ENCODE results near the gene COL19A1.

The COL19A1 gene

GRCh38 chr6:70059039-70059719 lies 192.8 kb downstream of the COL19A1 start:
- no peak for DNase-seq (ENCODE audit: low read depth in 2 of 2)

GRCh38 chr6:70060680-70061079 lies 194.3 kb downstream of the COL19A1 start:
- no peak for DNase-seq (ENCODE audit: low read depth in 2 of 2)

- DNase-seq (ENCODE audit: low read depth in 2 of 2), result no peak
Measured at GRCh38 chr6:70061546-70061945, 195.2 kb downstream of the COL19A1 start.

GRCh38 chr6:70062010-70062409 lies 195.7 kb downstream of the COL19A1 start:
- DNase-seq (ENCODE audit: low read depth in 2 of 2), result no peak

- DNase-seq (ENCODE audit: low read depth in 2 of 2), result no peak
Measured at GRCh38 chr6:70072540-70073179, 206.3 kb downstream of the COL19A1 start.

GRCh38 chr6:70073637-70074036 lies 207.3 kb downstream of the COL19A1 start:
- DNase-seq (ENCODE audit: low read depth in 2 of 2), result no peak

GRCh38 chr6:70079241-70079640 lies 212.9 kb downstream of the COL19A1 start:
- no peak for DNase-seq (ENCODE audit: low read depth in 2 of 2)

GRCh38 chr6:70080443-70081070 lies 214.2 kb downstream of the COL19A1 start:
- DNase-seq (ENCODE audit: low read depth in 2 of 2), result no peak

- no peak for DNase-seq (ENCODE audit: low read depth in 2 of 2)
Measured at GRCh38 chr6:70082830-70083229, 216.5 kb downstream of the COL19A1 start.

- DNase-seq (ENCODE audit: low read depth in 2 of 2), result no peak
Measured at GRCh38 chr6:70086806-70087205, 220.4 kb downstream of the COL19A1 start.

- no peak for DNase-seq (ENCODE audit: low read depth in 2 of 2)
Measured at GRCh38 chr6:70094156-70094555, 227.8 kb downstream of the COL19A1 start.

GRCh38 chr6:70099732-70100131 lies 233.4 kb downstream of the COL19A1 start:
- DNase-seq (ENCODE audit: low read depth in 2 of 2), result no peak

GRCh38 chr6:70103798-70104197 lies 237.4 kb downstream of the COL19A1 start:
- no peak for DNase-seq (ENCODE audit: low read depth in 2 of 2)

GRCh38 chr6:70107852-70108629 lies 241.7 kb downstream of the COL19A1 start:
- DNase-seq (ENCODE audit: low read depth in 2 of 2), result no peak

GRCh38 chr6:70110126-70111022 lies 244.0 kb downstream of the COL19A1 start:
- no peak for DNase-seq (ENCODE audit: low read depth in 2 of 2)

GRCh38 chr6:70111737-70112136 lies 245.4 kb downstream of the COL19A1 start:
- DNase-seq (ENCODE audit: low read depth in 2 of 2), result no peak

GRCh38 chr6:70112716-70113115 lies 246.4 kb downstream of the COL19A1 start:
- DNase-seq (ENCODE audit: low read depth in 2 of 2), result no peak

- no peak for DNase-seq (ENCODE audit: low read depth in 2 of 2)
Measured at GRCh38 chr6:70113171-70113570, 246.8 kb downstream of the COL19A1 start.

- no peak for DNase-seq (ENCODE audit: low read depth in 2 of 2)
Measured at GRCh38 chr6:70118670-70119069, 252.3 kb downstream of the COL19A1 start.

GRCh38 chr6:70119218-70119835 lies 253.0 kb downstream of the COL19A1 start:
- no peak for DNase-seq (ENCODE audit: low read depth in 2 of 2)

GRCh38 chr6:70124443-70124842 lies 258.1 kb downstream of the COL19A1 start:
- no peak for DNase-seq (ENCODE audit: low read depth in 2 of 2)
